WTC11 (cell line): ENCODE measurements around the gene DMD. TPM values are rescaled to one million over a fixed set of nuclear protein-coding genes. Genes with fewer than 3 reads are reported as not detected.

Source experiments
- ATAC-seq: fragments of 200-7000 bp; cut with Tn5 transposase; 2 replicates; pipeline ENCODE4 v1.10.0; 2021; ENCODE audit warnings: mild to moderate bottlenecking, moderate library complexity
- CTCF ChIA-PET: fragments of 300-600 bp; sonication (Branson Sonifier 250); formaldehyde crosslinking; loops from one replicate; lab custom pipeline; 2021; ENCODE audit warnings: antibody characterized with exemption; lab: Charles Lee
- POLR2A ChIA-PET: fragments of 350-600 bp; sonication (Branson Sonifier 250); formaldehyde crosslinking; loops from one replicate; lab custom pipeline; 2021; ENCODE audit warnings: antibody characterized with exemption; lab: Charles Lee
- DNase-seq: peaks from one replicate; pipeline ENCODE4 v3.0.0; 2021; ENCODE audit warnings: low spot score
- H3K27ac Mint-ChIP-seq: 2 replicates; pipeline ENCODE4 v1.8.0; 2021; ENCODE audit warnings: mixed read lengths
- H3K27me3 Mint-ChIP-seq: 2 replicates; pipeline ENCODE4 v1.8.0; 2021; ENCODE audit warnings: low read depth, mild to moderate bottlenecking, moderate library complexity, mixed read lengths
- H3K36me3 Mint-ChIP-seq: 2 replicates; pipeline ENCODE4 v1.8.0; 2021; ENCODE audit warnings: mixed read lengths
- H3K4me1 Mint-ChIP-seq: 2 replicates; pipeline ENCODE4 v1.8.0; 2022; ENCODE audit warnings: mixed read lengths
- H3K4me3 Mint-ChIP-seq: 2 replicates; pipeline ENCODE4 v1.8.0; 2021; ENCODE audit warnings: mild to moderate bottlenecking, moderate library complexity, mixed read lengths
- H3K9me3 Mint-ChIP-seq: 2 replicates; pipeline ENCODE4 v1.8.0; 2021; ENCODE audit warnings: mixed read lengths
- AR ChIP-seq: fragments of 250-450 bp; sonication (Bioruptor Pico); IDR thresholded peaks from 2 replicates; pipeline ENCODE4 v1.9.0; 2021; ENCODE audit warnings: mild to moderate bottlenecking
- ARID4B ChIP-seq: sonication (generic); formaldehyde crosslinking; IDR thresholded peaks from 2 replicates; pipeline ENCODE4 v1.8.0; 2023; ENCODE audit warnings: missing genetic modification reagents, mild to moderate bottlenecking, borderline replicate concordance
- ATF2 ChIP-seq: sonication (generic); formaldehyde crosslinking; IDR thresholded peaks from 2 replicates; pipeline ENCODE4 v1.8.1; 2022; ENCODE audit warnings: low read depth, missing genetic modification reagents, borderline replicate concordance
- CDX4 ChIP-seq: fragments of 250-450 bp; sonication (Bioruptor Pico); IDR thresholded peaks from 2 replicates; pipeline ENCODE4 v1.9.0; 2021; ENCODE audit warnings: moderate library complexity, mild to moderate bottlenecking, inconsistent platforms, borderline replicate concordance
- EMX1 ChIP-seq: fragments of 250-450 bp; sonication (Bioruptor Pico); IDR thresholded peaks from 2 replicates; pipeline ENCODE4 v1.8.0; 2021; ENCODE audit warnings: mild to moderate bottlenecking
- ESRRA ChIP-seq: sonication (generic); formaldehyde crosslinking; IDR thresholded peaks from 2 replicates; pipeline ENCODE4 v1.8.1; 2022; ENCODE audit warnings: mild to moderate bottlenecking, missing genetic modification reagents, borderline replicate concordance
- ETV6 ChIP-seq: sonication (generic); formaldehyde crosslinking; IDR thresholded peaks from 2 replicates; pipeline ENCODE4 v1.8.1; 2022; ENCODE audit warnings: mild to moderate bottlenecking, missing genetic modification reagents
- FOXJ3 ChIP-seq: sonication (generic); formaldehyde crosslinking; IDR thresholded peaks from 2 replicates; pipeline ENCODE4 v1.9.0; 2021; ENCODE audit warnings: missing genetic modification reagents, mild to moderate bottlenecking, borderline replicate concordance
- FOXP1 ChIP-seq: sonication (generic); formaldehyde crosslinking; IDR thresholded peaks from 2 replicates; pipeline ENCODE4 v1.8.0; 2022; ENCODE audit warnings: missing genetic modification reagents, mild to moderate bottlenecking, moderate library complexity, borderline replicate concordance
- GRHL2 ChIP-seq: fragments of 250-450 bp; sonication (Bioruptor Pico); IDR thresholded peaks from 2 replicates; pipeline ENCODE4 v1.8.0; 2022; ENCODE audit warnings: mild to moderate bottlenecking, moderate library complexity; ENCODE audit not compliant: insufficient replicate concordance, severe bottlenecking
- JAZF1 ChIP-seq: fragments of 250-450 bp; sonication (Bioruptor Pico); IDR thresholded peaks from 2 replicates; pipeline ENCODE4 v1.9.0; 2021; ENCODE audit warnings: moderate library complexity, mild to moderate bottlenecking, inconsistent platforms
- JUN ChIP-seq: sonication (generic); formaldehyde crosslinking; IDR thresholded peaks from 2 replicates; pipeline ENCODE4 v1.8.0; 2023; ENCODE audit warnings: mild to moderate bottlenecking, missing genetic modification reagents
- MXD4 ChIP-seq: fragments of 250-450 bp; sonication (Bioruptor Pico); IDR thresholded peaks from 2 replicates; pipeline ENCODE4 v1.8.0; 2021; ENCODE audit warnings: mild to moderate bottlenecking, moderate library complexity, borderline replicate concordance
- PREB ChIP-seq: sonication (generic); formaldehyde crosslinking; IDR thresholded peaks from 2 replicates; pipeline ENCODE4 v1.8.1; 2022; ENCODE audit warnings: mild to moderate bottlenecking, missing genetic modification reagents, moderate library complexity, borderline replicate concordance
- PRRX2 ChIP-seq: fragments of 250-450 bp; sonication (Bioruptor Pico); IDR thresholded peaks from 2 replicates; pipeline ENCODE4 v1.8.0; 2021; ENCODE audit warnings: mild to moderate bottlenecking
- RORB ChIP-seq: fragments of 250-450 bp; sonication (Bioruptor Pico); IDR thresholded peaks from 2 replicates; pipeline ENCODE4 v1.9.0; 2021; ENCODE audit warnings: mild to moderate bottlenecking
- SP1 ChIP-seq: sonication (generic); formaldehyde crosslinking; conservative IDR thresholded peaks from 2 replicates; pipeline ENCODE4 v1.8.1; 2022; ENCODE audit warnings: missing genetic modification reagents
- TCF7 ChIP-seq: sonication (generic); formaldehyde crosslinking; IDR thresholded peaks from 2 replicates; pipeline ENCODE4 v1.8.0; 2022; ENCODE audit warnings: mild to moderate bottlenecking, low read depth, missing genetic modification reagents, moderate library complexity
- ZNF138 ChIP-seq: sonication (generic); formaldehyde crosslinking; conservative IDR thresholded peaks from 2 replicates; pipeline ENCODE4 v1.8.1; 2022; ENCODE audit warnings: mild to moderate bottlenecking, moderate library complexity, missing genetic modification reagents
- ZNF263 ChIP-seq: sonication (generic); formaldehyde crosslinking; IDR thresholded peaks from 2 replicates; pipeline ENCODE4 v1.8.1; 2022; ENCODE audit warnings: low read depth, mild to moderate bottlenecking, moderate library complexity, missing genetic modification reagents
- ZNF281 ChIP-seq: sonication (generic); formaldehyde crosslinking; IDR thresholded peaks from 2 replicates; pipeline ENCODE4 v1.8.0; 2023; ENCODE audit warnings: mild to moderate bottlenecking, missing genetic modification reagents
- ZNF416 ChIP-seq: fragments of 250-450 bp; sonication (Bioruptor Pico); IDR thresholded peaks from 2 replicates; pipeline ENCODE4 v1.9.0; 2021; ENCODE audit warnings: mild to moderate bottlenecking, inconsistent platforms
- total RNA-seq: library from RNA; stranded (reverse); gene quantifications from 3 replicates; pipeline ENCODE4 v1.2.3, GENCODE V29; 2021

DMD gene
- total RNA-seq, 1 experiment from 2014 or later: 9.1 TPM

- TF ChIP-seq ESRRA (no peak), ZNF263 (CRISPR knock-in tag) (no peak), GRHL2 (CRISPR knock-in tag) (no peak), FOXP1 (CRISPR knock-in tag) (no peak), AR (CRISPR knock-in tag) (no peak), ATF2 (no peak), SP1 (CRISPR knock-in tag) (no peak), ZNF416 (CRISPR knock-in tag) (no peak)
Observed at GRCh38 chrX:31705816-31706215, 1505.5 kb downstream of the DMD start (continued).

GRCh38 chrX:31704938-31705337 lies 1506.4 kb downstream of the DMD start:
- ChIA-PET CTCF (no interaction called here), POLR2A (no interaction called here)
- Mint-ChIP-seq H3K27me3 (no peaks in the 10 kb centered on the region), H3K4me3 (no peak overlapping the region), H3K9me3 (no peaks in the 10 kb centered on the region), H3K27ac (no peak overlapping the region), H3K4me1 (peaks cover 7% of the 10 kb centered on the region), H3K36me3 (no peaks in the 10 kb centered on the region)
- ATAC-seq (no peak), DNase-seq (no peak)
- no peak for TF ChIP-seq ZNF263 (CRISPR knock-in tag)
- TF ChIP-seq CDX4 (CRISPR knock-in tag): no peak
- no peak for TF ChIP-seq GRHL2 (CRISPR knock-in tag)
- TF ChIP-seq ZNF281 (CRISPR knock-in tag): no peak
- TF ChIP-seq TCF7 (CRISPR knock-in tag): no peak
- TF ChIP-seq FOXJ3 (CRISPR knock-in tag): no peak
- no peak for TF ChIP-seq ETV6 (CRISPR knock-in tag)
- no peak for TF ChIP-seq ZNF138

- H3K36me3 Mint-ChIP-seq: no peaks in the 10 kb centered on the region
- no peak for ATAC-seq
- CTCF ChIA-PET: no interaction called here
- peaks cover 7% of the 10 kb centered on the region for H3K4me1 Mint-ChIP-seq
- no peak for TF ChIP-seq PREB (CRISPR knock-in tag)
- TF ChIP-seq EMX1 (CRISPR knock-in tag): no peak
- no peak for TF ChIP-seq MXD4
- no peak for TF ChIP-seq RORB (CRISPR knock-in tag)
- no peak for TF ChIP-seq ARID4B (CRISPR knock-in tag)
- TF ChIP-seq PRRX2 (CRISPR knock-in tag): no peak
- TF ChIP-seq JUN (CRISPR knock-in tag): no peak
- no peak for TF ChIP-seq JAZF1 (CRISPR knock-in tag)
- TF ChIP-seq, all 79 proteins: peak for 0
- H3K27ac Mint-ChIP-seq: no peak overlapping the region
- DNase-seq: no peak
- H3K9me3 Mint-ChIP-seq: no peaks in the 10 kb centered on the region
- no peaks in the 10 kb centered on the region for H3K27me3 Mint-ChIP-seq
- no peak overlapping the region for H3K4me3 Mint-ChIP-seq
- POLR2A ChIA-PET: interaction anchor here (0.7 kb wide), 1 partner anchor 19 kb away, joined by 3 read pairs; no protein-coding TSS in a partner anchor
Observed at GRCh38 chrX:31702222-31702621, 1509.1 kb downstream of the DMD start.
